Measurements from ENCODE around the gene PIM2. TPM values are rescaled to one million over a fixed set of nuclear protein-coding genes. Genes with fewer than 3 reads are reported as not detected.

PIM2 gene
- total and polyA plus RNA-seq, 2 of the 13 experiments (the other 11 are each of a cell fraction or from before 2014, with no cell fraction given), result 14.4 to 15.8 TPM

- no peak for FAIRE-seq
- WGBS (ENCODE audit: low lambda C conversion rate), result 96% methylated on average over 2 of the region's 2 CpGs
- Histone ChIP-seq H3K4me2 (ENCODE audit: low read depth, low read length) (no peak overlapping the region), H3K79me2 (ENCODE audit: insufficient read depth, low read length) (peaks cover 3% of the 10 kb centered on the region), H3K36me3 (replicated peaks in 1 of 2; ENCODE audit: control insufficient read depth in 1 of 2, insufficient read depth in 2 of 2, low read length in 2 of 2) (peaks cover 5 to 23% of the 10 kb centered on the region in 2 experiments; a peak in 4 of 5 replicates), H3K27me3 (ENCODE audit: control insufficient read depth in 1 of 2, insufficient read depth in 2 of 2, low read length in 2 of 2) (no peaks in the 10 kb centered on the region), H3K4me1 (ENCODE audit: insufficient read depth, low read length) (no peaks in the 10 kb centered on the region), H3K9me3 (ENCODE audit: low read length) (no peaks in the 10 kb centered on the region), H3K4me3 (replicated peaks in 1 of 3; ENCODE audit: insufficient read depth in 1 of 3, low read depth in 2 of 3, low read length in 3 of 3) (no peak overlapping the region), H4K20me1 (ENCODE audit: insufficient read depth, low read length) (no peaks in the 10 kb centered on the region), H2AFZ (ENCODE audit: low read length) (no peak overlapping the region), H3K27ac (ENCODE audit: extremely low read length, insufficient read depth, low read length) (no peak overlapping the region), H3K9ac (ENCODE audit: insufficient read depth, low read depth, low read length) (no peak overlapping the region)
- ChIA-PET POLR2A (no interaction called here), CTCF (ENCODE audit: low intra/inter-chr PET ratio, low total read pairs) (no interaction called here)
- DNase-seq (ENCODE audit: low spot score), result no peak
- TF ChIP-seq ZKSCAN8 (CRISPR knock-in tag; IDR thresholded peaks at IDR 0.05; ENCODE audit: borderline replicate concordance) (no peak), PLSCR1 (CRISPR knock-in tag; IDR thresholded peaks at IDR 0.05; ENCODE audit: borderline replicate concordance) (no peak), ZFP36L1 (CRISPR knock-in tag; IDR thresholded peaks at IDR 0.05) (no peak), ZFP1 (CRISPR knock-in tag; IDR thresholded peaks at IDR 0.05) (no peak), GFI1 (CRISPR knock-in tag; IDR thresholded peaks at IDR 0.05; ENCODE audit: borderline replicate concordance) (no peak), MAFK (conservative IDR thresholded peaks at IDR 0.05 in 1 of 2, IDR thresholded peaks at IDR 0.05 in 1 of 2; ENCODE audit: low read length in 2 of 2) (no peak), ZBTB1 (CRISPR knock-in tag; IDR thresholded peaks at IDR 0.05; ENCODE audit: borderline replicate concordance) (no peak), ZNF790 (CRISPR knock-in tag; IDR thresholded peaks at IDR 0.05; ENCODE audit: borderline replicate concordance) (no peak), NR2F2 (IDR thresholded peaks at IDR 0.05; ENCODE audit: borderline replicate concordance, low read depth) (no peak), ZNF775 (CRISPR knock-in tag; IDR thresholded peaks at IDR 0.05; ENCODE audit: borderline replicate concordance) (no peak), MAX (IDR thresholded peaks at IDR 0.05) (no peak), ZBTB8A (CRISPR knock-in tag; IDR thresholded peaks at IDR 0.05; ENCODE audit: borderline replicate concordance, low read depth) (no peak), TGIF2 (CRISPR knock-in tag; IDR thresholded peaks at IDR 0.05) (no peak), ZHX2 (IDR thresholded peaks at IDR 0.05; ENCODE audit: low read depth) (no peak), ZHX2 (CRISPR knock-in tag; IDR thresholded peaks at IDR 0.05; ENCODE audit: borderline replicate concordance) (no peak), PHF20 (CRISPR knock-in tag; IDR thresholded peaks at IDR 0.05) (no peak), ZNF703 (CRISPR knock-in tag; IDR thresholded peaks at IDR 0.05; ENCODE audit: borderline replicate concordance) (no peak), MXD4 (CRISPR knock-in tag; IDR thresholded peaks at IDR 0.05) (no peak), MXD3 (CRISPR knock-in tag; IDR thresholded peaks at IDR 0.05) (no peak), POLR2AphosphoS5 (IDR thresholded peaks at IDR 0.05; ENCODE audit: low read depth, low read length) (no peak)
- no TSS peak for BruUV-seq (replicated peaks)
- intact Hi-C loops (cut with micrococcal nuclease; ENCODE audit: unreplicated experiment) (no loop called here), in situ Hi-C loops (cut with HindIII; ENCODE audit: extremely low pct_ligation_motif_present, low pct_unique_long_range_greater_than_20kb) (no loop called here)
- no peak for ATAC-seq
These were observed 14.9 kb upstream of the PIM2 start for GRCh38 chrX:48933757-48934156.

Measured in HepG2 (cell line).